Psoas muscle (tissue), 7 donors: Measurements from ENCODE around the gene FERMT2. TPM values are rescaled to one million over a fixed set of nuclear protein-coding genes. Genes with fewer than 3 reads are reported as not detected.

Experiments
- polyA plus RNA-seq, 3 donors: library from polyadenylated mRNA; stranded (reverse); fragments of 200-250 nt; gene quantifications; one replicate each; pipeline ENCODE4 v1.2.3, GENCODE V29; 2013
- total RNA-seq, 4 donors: library from RNA; stranded (reverse); fragmentation: NEBNext Ultra II Directional in 2 of 4; extraction: Animal tissue kit (Norgen Biotek cat#: 25700) in 2 of 4; gene quantifications; one replicate each; pipeline versions ENCODE4 v1.2.1 to v1.2.4, GENCODE V29; 2021 to 2023
- donor health status: healthy with polysubstance abuse.
- donor health status: DM: no; HTN: no; CAD: no; lungs with moderate emphysema.
- donor health status: Bipolar disorder and iron deficiency.
- donor health status: healthy.
- donor health status: DM: no; HTN: no; CAD: no.
- donor health status: DM: no; HTN: no; CAD: no.
- donor health status: DM: yes; HTN: yes; CAD: no.

Gene FERMT2
- total and polyA plus RNA-seq, 7 donors: 36.6 to 219 (median 78.3) TPM

Other genes starting within 250 kb of the FERMT2 start
- gene PSMC6, start 243.8 kb downstream of the FERMT2 start, total RNA-seq: 100 to 1,000 TPM in 3 of 4 donors, 10 to 100 TPM in 1; 80.6 to 178 (median 116) TPM
- gene PSMC6, start 243.8 kb downstream of the FERMT2 start, polyA plus RNA-seq: 100 to 1,000 TPM; 144 to 292 (median 171) TPM
- 10 to 100 TPM; 12.5 to 24.7 (median 16.2) TPM for gene STYX, start 220.9 kb downstream of the FERMT2 start, total RNA-seq
- gene STYX, start 220.9 kb downstream of the FERMT2 start, polyA plus RNA-seq: 1 to 10 TPM; 6.5 to 9.1 (median 7.8) TPM
- gene GNPNAT1, start 159.4 kb downstream of the FERMT2 start, total RNA-seq: 10 to 100 TPM in 3 of 4 donors, 1 to 10 TPM in 1; 7.9 to 17.0 (median 15.2) TPM
- 10 to 100 TPM; 11.9 to 54.0 (median 27.8) TPM for gene GNPNAT1, start 159.4 kb downstream of the FERMT2 start, polyA plus RNA-seq
- 1 to 10 TPM; 4.0 to 7.6 (median 4.7) TPM for gene DDHD1, start 202.3 kb upstream of the FERMT2 start, total RNA-seq
- 1 to 10 TPM; 2.8 to 5.2 (median 3.0) TPM for gene DDHD1, start 202.3 kb upstream of the FERMT2 start, polyA plus RNA-seq